Panc1 (cell line): ENCODE results near the gene NET1. TPM values are rescaled to one million over a fixed set of nuclear protein-coding genes. Genes with fewer than 3 reads are reported as not detected.

Source experiments
- ATAC-seq: fragments of 200-7000 bp; cut with Tn5 transposase; 2 replicates; pipeline ENCODE4 v1.9.1; 2020; ENCODE audit warnings: mild to moderate bottlenecking, moderate library complexity
- BruUV-seq: library from RNA; stranded (reverse); fragments of 400-500 nt; replicated peaks from 2 replicates; lab custom pipeline; 2021; lab: Mats Ljungman, UMichigan
- CTCF ChIA-PET: fragments of 300-600 bp; sonication (Branson Sonifier 250); formaldehyde crosslinking; loops from one replicate; lab custom pipeline; 2022; ENCODE audit warnings: antibody characterized with exemption; lab: Charles Lee
- POLR2A ChIA-PET: fragments of 300-600 bp; sonication (Branson Sonifier 250); formaldehyde crosslinking; loops from one replicate; lab custom pipeline; 2022; ENCODE audit warnings: antibody characterized with exemption; lab: Charles Lee
- DNase-seq: peaks from one replicate; pipeline ENCODE4 v3.0.0-alpha.2; 2010; ENCODE audit warnings: low read depth, low spot score
- H3K27ac ChIP-seq: 2 replicates; pipeline ENCODE4 v1.5.1; 2011; ENCODE audit warnings: mild to moderate bottlenecking, low read length, inconsistent platforms
- H3K27me3 ChIP-seq: fragments of 200-500 bp; sonication (Bioruptor generic); 2 replicates; pipeline ENCODE4 v1.6.0; 2014; ENCODE audit warnings: low read length, inconsistent platforms; ENCODE audit not compliant: control insufficient read depth, insufficient read depth
- H3K36me3 ChIP-seq: fragments of 200-500 bp; sonication (Bioruptor generic); 2 replicates; pipeline ENCODE4 v1.5.1; 2014; ENCODE audit warnings: inconsistent platforms, mild to moderate bottlenecking, low read length, moderate library complexity; ENCODE audit not compliant: control insufficient read depth, insufficient read depth
- H3K4me1 ChIP-seq: 2 replicates; pipeline ENCODE4 v1.5.1; 2011; ENCODE audit warnings: inconsistent platforms, mild to moderate bottlenecking, low read length, moderate library complexity; ENCODE audit not compliant: control insufficient read depth, insufficient read depth
- H3K4me3 ChIP-seq, 2 experiments: 2 replicates each; pipeline ENCODE4 v1.5.1; 2011 to 2012; ENCODE audit warnings: low read depth in 2 of 2, low read length in 2 of 2, mild to moderate bottlenecking in 2 of 2, inconsistent platforms in 1 of 2, moderate library complexity in 1 of 2
- H3K9me3 ChIP-seq: fragments of 200-500 bp; sonication (Bioruptor generic); 2 replicates; pipeline ENCODE4 v1.5.1; 2014; ENCODE audit warnings: low read depth, mild to moderate bottlenecking, inconsistent platforms, low read length, moderate library complexity; ENCODE audit not compliant: control insufficient read depth, insufficient read depth
- POLR2AphosphoS5 ChIP-seq: IDR thresholded peaks from 2 replicates; pipeline ENCODE4 v1.6.1; 2012; ENCODE audit warnings: mild to moderate bottlenecking, low read depth, low read length, moderate library complexity
- SIN3A ChIP-seq: IDR thresholded peaks from 2 replicates; pipeline ENCODE4 v1.6.1; 2012; ENCODE audit warnings: low read depth, mild to moderate bottlenecking, low read length, moderate library complexity, borderline replicate concordance; ENCODE audit not compliant: insufficient read depth
- TCF7L2 ChIP-seq: IDR thresholded peaks from 2 replicates; pipeline ENCODE4 v1.6.1; 2011; ENCODE audit warnings: mild to moderate bottlenecking, low read depth, low read length, inconsistent platforms
- in situ Hi-C: cut with HindIII; loops from 2 replicates; pipeline ENCODE4 v1.10.0; 2016; ENCODE audit warnings: low sequenced_read_pairs, low pct_unique_long_range_greater_than_20kb
- intact Hi-C: fragments of 100-400 bp; cut with micrococcal nuclease; formaldehyde crosslinking; loops from one replicate; pipeline ENCODE4 v1.10.0; 2022; ENCODE audit not compliant: unreplicated experiment
- total RNA-seq: library from RNA; stranded (reverse); gene quantifications from one replicate; pipeline ENCODE4 v1.2.1, GENCODE V29; 2021; ENCODE audit not compliant: unreplicated experiment
- TF ChIP-seq, protein P1 (sequence below), 2 experiments: IDR thresholded peaks; 2 replicates each; pipeline ENCODE4 v1.6.1; 2011 to 2012; ENCODE audit warnings: low read depth in 2 of 2, control low read depth in 1 of 2, low read length in 1 of 2, mild to moderate bottlenecking in 1 of 2, moderate library complexity in 1 of 2; ENCODE audit not compliant: insufficient read depth in 1 of 2
- TF ChIP-seq, protein P2 (sequence below): fragments of 450-650 bp; IDR thresholded peaks from 2 replicates; pipeline ENCODE4 v1.5.1; 2017; ENCODE audit warnings: mild to moderate bottlenecking

The NET1 gene
- total RNA-seq, 1 experiment from 2014 or later: 28.6 TPM

DNA sequence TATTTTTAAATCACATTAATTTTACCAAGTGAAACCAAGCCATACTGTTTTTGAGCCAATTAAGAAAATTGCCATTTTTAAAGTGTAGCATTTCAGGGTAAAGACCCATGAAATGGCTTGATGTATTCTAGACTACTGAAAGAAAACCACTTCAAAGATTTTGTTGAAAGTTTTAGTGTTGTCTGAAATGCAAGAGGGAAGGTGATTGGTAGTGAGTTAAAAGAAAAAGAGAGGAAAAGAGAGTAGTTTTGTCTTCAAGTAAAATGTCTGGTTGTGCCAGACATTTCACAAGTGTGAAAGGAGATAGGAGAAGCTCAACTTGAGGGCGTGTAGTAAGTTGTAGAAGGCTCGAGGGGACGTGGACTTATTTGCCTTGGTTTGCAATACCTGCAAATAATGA lies 45.4 kb downstream of the NET1 start:
- in situ Hi-C loops (no loop called here), intact Hi-C loops (no loop called here)
- H3K4me3 ChIP-seq: no peak overlapping the region
- no peak overlapping the region for H3K27ac ChIP-seq
- TF ChIP-seq SIN3A: no peak
- TF ChIP-seq, protein P1, sequence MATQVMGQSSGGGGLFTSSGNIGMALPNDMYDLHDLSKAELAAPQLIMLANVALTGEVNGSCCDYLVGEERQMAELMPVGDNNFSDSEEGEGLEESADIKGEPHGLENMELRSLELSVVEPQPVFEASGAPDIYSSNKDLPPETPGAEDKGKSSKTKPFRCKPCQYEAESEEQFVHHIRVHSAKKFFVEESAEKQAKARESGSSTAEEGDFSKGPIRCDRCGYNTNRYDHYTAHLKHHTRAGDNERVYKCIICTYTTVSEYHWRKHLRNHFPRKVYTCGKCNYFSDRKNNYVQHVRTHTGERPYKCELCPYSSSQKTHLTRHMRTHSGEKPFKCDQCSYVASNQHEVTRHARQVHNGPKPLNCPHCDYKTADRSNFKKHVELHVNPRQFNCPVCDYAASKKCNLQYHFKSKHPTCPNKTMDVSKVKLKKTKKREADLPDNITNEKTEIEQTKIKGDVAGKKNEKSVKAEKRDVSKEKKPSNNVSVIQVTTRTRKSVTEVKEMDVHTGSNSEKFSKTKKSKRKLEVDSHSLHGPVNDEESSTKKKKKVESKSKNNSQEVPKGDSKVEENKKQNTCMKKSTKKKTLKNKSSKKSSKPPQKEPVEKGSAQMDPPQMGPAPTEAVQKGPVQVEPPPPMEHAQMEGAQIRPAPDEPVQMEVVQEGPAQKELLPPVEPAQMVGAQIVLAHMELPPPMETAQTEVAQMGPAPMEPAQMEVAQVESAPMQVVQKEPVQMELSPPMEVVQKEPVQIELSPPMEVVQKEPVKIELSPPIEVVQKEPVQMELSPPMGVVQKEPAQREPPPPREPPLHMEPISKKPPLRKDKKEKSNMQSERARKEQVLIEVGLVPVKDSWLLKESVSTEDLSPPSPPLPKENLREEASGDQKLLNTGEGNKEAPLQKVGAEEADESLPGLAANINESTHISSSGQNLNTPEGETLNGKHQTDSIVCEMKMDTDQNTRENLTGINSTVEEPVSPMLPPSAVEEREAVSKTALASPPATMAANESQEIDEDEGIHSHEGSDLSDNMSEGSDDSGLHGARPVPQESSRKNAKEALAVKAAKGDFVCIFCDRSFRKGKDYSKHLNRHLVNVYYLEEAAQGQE (IDR thresholded peaks at IDR 0.05; ENCODE audit: insufficient read depth in 1 of 2, low read depth in 2 of 2, low read length in 1 of 2): no peak
- no peak for TF ChIP-seq POLR2AphosphoS5
- POLR2A ChIA-PET: no interaction called here
- no peaks in the 10 kb centered on the region for H3K9me3 ChIP-seq
- DNase-seq (no peak), ATAC-seq (no peak)
- peaks cover 18% of the 10 kb centered on the region for H3K36me3 ChIP-seq
- CTCF ChIA-PET: no interaction called here
- no peaks in the 10 kb centered on the region for H3K4me1 ChIP-seq
- BruUV-seq: TSS peak; percentile 67
- H3K27me3 ChIP-seq: no peaks in the 10 kb centered on the region

DNA sequence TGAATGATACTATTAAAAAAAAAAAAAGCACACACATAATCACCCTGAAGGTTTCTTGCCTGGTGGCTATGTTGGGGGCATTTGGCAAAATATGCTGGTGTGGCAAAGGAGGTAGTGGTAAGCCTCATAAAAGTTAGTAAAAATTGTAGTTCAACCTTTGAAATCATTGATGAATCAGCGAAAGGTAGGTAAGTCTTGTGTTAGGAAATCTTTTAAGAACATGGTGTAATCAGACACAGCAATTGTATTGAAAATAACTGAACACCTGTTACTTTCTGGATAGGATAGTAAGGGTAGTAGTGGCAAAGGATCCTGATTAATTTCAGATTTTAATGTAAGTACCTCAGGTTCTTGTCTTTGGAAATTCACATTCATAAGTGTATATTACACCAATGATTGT lies 46.1 kb downstream of the NET1 start:
- ATAC-seq (no peak), DNase-seq (no peak)
- Histone ChIP-seq H3K4me1 (no peaks in the 10 kb centered on the region), H3K27ac (no peak overlapping the region), H3K36me3 (peaks cover 16% of the 10 kb centered on the region), H3K4me3 (no peak overlapping the region), H3K27me3 (no peaks in the 10 kb centered on the region), H3K9me3 (no peaks in the 10 kb centered on the region)
- ChIA-PET POLR2A (no interaction called here), CTCF (no interaction called here)
- no TSS peak for BruUV-seq
- TF ChIP-seq TCF7L2: no peak
- TF ChIP-seq, protein P2, sequence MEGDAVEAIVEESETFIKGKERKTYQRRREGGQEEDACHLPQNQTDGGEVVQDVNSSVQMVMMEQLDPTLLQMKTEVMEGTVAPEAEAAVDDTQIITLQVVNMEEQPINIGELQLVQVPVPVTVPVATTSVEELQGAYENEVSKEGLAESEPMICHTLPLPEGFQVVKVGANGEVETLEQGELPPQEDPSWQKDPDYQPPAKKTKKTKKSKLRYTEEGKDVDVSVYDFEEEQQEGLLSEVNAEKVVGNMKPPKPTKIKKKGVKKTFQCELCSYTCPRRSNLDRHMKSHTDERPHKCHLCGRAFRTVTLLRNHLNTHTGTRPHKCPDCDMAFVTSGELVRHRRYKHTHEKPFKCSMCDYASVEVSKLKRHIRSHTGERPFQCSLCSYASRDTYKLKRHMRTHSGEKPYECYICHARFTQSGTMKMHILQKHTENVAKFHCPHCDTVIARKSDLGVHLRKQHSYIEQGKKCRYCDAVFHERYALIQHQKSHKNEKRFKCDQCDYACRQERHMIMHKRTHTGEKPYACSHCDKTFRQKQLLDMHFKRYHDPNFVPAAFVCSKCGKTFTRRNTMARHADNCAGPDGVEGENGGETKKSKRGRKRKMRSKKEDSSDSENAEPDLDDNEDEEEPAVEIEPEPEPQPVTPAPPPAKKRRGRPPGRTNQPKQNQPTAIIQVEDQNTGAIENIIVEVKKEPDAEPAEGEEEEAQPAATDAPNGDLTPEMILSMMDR: no peak
- TF ChIP-seq SIN3A: no peak
- TF ChIP-seq POLR2AphosphoS5: no peak
- in situ Hi-C loops: no loop called here
- intact Hi-C loops: no loop called here

DNA sequence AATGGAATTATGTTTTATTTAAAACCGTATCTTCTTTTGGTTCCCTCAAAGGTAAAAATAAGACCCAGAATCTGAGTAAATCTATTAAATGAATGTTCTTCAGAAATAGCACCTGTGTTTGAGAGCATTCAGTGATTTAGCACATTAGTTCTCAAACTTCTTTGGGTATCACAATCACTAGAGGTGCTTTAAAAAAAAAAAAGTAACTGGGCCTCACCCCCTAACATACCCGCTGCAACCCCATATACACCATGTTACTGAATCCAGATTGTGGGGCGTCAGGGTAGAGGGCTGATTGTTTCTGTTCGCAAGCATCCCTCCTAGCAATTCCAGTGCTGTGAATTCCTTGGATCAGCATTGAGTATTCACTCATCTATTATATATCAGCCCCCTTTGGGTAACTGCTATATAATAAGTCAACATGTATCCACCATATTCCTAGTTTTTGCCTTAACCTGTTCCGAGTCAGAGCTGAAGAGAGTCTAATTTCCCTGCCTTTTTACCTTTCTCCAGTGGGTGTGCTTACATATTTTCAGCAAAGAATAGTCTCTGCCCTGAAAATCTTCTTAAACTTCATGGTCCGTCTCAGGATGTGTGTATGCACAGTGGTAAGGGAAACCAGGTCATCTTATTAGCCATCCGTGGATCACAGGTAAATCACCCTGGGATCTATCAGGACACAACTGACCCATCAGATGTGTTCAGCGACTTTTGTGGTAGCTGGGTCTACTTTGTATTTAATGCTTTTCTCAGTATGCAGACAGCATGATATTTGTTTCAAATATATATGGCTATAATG lies 46.8 kb downstream of the NET1 start:
- Histone ChIP-seq H3K4me1 (no peaks in the 10 kb centered on the region), H3K4me3 (no peak overlapping the region), H3K36me3 (peaks cover 11% of the 10 kb centered on the region), H3K27me3 (no peaks in the 10 kb centered on the region), H3K27ac (no peak overlapping the region), H3K9me3 (no peaks in the 10 kb centered on the region)
- TF ChIP-seq POLR2AphosphoS5: no peak
- no peak for TF ChIP-seq SIN3A
- no peak for TF ChIP-seq TCF7L2
- TF ChIP-seq, protein P1 (IDR thresholded peaks at IDR 0.05; ENCODE audit: insufficient read depth in 1 of 2, low read depth in 2 of 2, low read length in 1 of 2): no peak
- TF ChIP-seq, protein P2: no peak
- in situ Hi-C loops: no loop called here
- intact Hi-C loops: no loop called here
- DNase-seq (no peak), ATAC-seq (no peak)
- no TSS peak for BruUV-seq
- ChIA-PET CTCF (interaction anchor here (0.6 kb wide), 1 partner anchor 26 kb away, joined by 8 read pairs; no protein-coding TSS in a partner anchor), POLR2A (no interaction called here)
